OCI-M2 (cell line): ENCODE measurements around the gene LEPROT.
"Not testable (repeated sequence)": the region's sequence is repeated elsewhere in the genome, so short reads cannot be mapped to it uniquely, and the experiment has no call there.

Source experiments
- DNase-seq: peaks from one replicate; lab custom pipeline; 2025; ENCODE audit not compliant: unreplicated experiment; lab: John Stamatoyannopoulos, UW

Gene LEPROT

DNA sequence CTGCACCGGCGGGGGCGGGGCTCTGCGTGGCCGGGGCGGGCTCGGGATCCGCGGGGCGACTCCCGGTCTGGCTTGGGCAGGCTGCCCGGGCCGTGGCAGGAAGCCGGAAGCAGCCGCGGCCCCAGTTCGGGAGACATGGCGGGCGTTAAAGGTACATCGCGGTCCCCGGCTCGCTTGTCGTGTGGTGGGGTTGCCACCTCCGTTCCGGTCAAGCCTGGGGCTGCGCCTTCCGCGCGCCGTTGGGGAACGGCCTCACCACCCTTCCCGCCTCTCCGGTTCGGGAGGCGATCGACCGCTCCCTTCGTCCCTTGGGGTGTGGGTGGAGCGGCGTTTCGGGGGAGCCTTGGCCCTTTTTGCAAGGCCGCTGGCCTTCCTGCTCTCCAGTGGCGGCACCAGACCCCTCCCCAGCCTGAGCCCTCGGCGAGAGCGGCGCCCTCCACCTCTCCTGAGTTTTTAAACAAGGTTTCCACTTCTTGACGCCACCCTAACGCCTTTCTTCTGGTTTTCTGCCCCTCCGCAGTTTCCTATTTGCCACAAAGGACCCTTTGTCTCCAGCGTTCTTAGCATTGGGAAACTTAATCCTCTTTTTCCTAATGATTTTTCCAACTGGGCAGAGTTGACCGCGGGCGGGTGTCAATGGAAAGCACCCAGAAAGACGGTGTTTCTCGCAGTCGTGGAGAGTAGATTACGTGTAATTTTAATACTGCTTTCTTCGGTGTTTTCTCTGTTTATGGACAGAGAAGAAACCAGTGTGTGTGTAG, at the start of gene LEPROT, which contains the start of gene LEPR:
LEPROT (plus strand) TSS at position 79 of the 761 bp plus-strand sequence; CDS start at position 136, 57 bp downstream.
LEPR (plus strand) TSS at position 79 of the 761 bp plus-strand sequence. CDS start 144,898 bp downstream, outside the sequence.
- no peak for DNase-seq

GRCh38 chr1:65371544-65371943, 48.9 kb upstream of the LEPROT start:
- DNase-seq: no peak

DNA sequence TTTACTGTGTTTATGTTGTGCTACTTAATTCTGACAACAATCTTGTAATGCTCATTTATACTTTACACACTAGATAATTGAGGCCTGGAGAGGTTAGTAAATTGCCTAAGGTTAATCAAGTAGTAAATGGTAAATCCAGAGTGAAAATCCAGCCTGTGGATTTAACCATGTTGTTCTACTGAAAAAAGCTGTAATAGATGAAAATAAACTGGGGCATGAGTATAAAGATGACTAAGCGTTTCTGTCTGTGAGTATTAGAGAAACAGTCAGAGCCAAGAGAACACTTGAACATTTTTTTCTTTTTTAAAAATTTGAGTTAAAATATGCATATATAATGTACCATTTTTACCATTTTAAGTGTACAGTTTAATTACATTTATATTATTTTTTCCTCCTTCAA, 47.9 kb upstream of the LEPROT start:
- no peak for DNase-seq

DNA sequence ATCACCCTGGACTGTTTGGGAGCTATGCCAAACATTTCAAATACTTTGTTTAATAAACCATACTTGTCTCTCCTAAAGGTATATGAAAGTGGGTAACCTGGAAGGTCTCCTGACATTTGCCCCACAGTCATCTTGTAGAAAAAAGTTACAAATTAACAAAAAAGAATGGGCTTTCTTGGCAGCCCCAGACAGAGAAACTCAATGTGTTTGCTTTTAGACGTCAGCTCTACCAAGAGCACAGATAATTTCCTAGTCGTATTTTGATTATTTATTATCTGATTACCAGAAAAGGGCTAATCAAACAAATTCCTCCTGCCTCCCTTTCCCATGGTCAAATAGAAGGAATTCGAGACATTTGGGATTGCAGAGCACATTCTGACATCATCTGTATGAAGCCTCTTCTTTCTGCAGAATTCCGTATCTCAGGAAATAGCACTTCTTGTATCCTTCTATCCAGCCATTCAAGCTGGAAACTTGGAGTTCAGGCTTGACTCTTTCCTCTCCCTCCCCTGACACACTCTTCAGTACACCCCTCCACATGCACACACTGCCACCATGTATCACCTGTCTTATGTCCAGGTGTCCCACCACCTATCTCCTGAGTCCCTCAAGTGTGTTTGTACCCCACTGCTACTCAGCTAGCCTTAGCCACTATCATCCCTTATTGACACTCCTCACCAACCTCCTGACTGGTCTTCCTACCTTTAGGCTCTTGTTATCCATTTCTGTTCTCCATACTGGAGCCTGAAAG, 42.8 kb upstream of the LEPROT start:
- DNase-seq: no peak

- no peak for DNase-seq
These were observed 42.1 kb upstream of the LEPROT start for GRCh38 chr1:65378247-65378946.

- not testable (repeated sequence) for DNase-seq
These were observed 36.0 kb upstream of the LEPROT start for GRCh38 chr1:65384426-65384825.

- DNase-seq: no peak
These were observed 34.0 kb upstream of the LEPROT start for GRCh38 chr1:65386439-65386838.

- DNase-seq: no peak
These were observed 32.6 kb upstream of the LEPROT start for GRCh38 chr1:65387821-65388220.

- no peak for DNase-seq
These were observed 31.4 kb upstream of the LEPROT start for GRCh38 chr1:65388908-65389695.

GRCh38 chr1:65392497-65392896, 28.0 kb upstream of the LEPROT start:
- no peak for DNase-seq

- no peak for DNase-seq
These were observed 27.1 kb upstream of the LEPROT start for GRCh38 chr1:65393347-65393746.

DNA sequence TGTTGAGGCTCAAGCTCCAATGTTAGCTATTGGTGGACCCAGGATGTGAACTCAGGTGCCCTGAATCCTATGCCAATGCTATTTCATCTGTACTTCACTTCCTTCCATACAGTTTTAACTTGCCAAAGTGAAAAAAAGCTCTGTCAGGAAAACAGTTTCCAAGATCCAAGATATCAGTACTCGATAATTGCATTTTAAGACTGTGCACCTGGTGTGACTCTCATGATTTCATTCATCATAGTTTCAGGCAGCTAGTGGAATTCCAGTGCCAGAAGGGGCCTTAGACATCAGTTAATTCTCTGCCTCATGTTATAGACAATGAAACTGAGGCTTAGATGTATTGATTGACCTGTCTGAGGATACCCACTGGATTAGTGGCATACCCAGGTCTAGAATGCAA, 26.5 kb upstream of the LEPROT start:
- no peak for DNase-seq

DNA sequence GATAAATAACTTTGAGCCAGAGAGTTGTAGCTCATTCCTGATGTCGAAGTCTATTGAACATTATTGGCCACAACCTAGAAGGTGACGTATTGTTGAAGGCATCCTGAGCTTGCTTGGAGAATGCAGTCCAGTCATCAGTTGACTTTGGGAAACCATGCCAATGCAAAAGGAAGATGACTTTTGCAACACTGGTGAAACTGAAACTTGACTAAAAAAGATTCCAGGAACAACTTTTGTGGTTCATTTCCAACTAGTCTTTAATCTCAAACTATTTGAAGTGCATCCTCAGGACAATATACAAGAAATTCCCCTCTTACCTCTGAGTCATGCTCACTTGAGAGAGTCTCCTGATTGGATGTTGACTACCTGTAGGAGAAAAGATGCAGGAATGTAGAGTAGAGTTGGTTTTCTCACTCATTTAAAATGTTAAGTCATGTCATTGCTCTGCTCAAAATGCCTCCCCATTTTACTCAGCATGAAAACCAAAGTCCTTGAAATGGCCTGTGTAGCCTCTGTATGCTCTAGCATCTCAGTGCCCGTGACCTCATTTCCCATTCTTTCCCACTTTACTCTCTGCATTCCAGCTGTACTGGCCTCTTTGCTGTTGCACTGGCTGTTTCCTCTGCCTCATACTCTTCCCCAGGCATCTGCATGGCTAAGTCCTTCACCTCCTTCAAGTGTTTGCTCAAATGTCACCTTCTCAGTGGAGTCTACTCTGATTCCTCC, 24.4 kb upstream of the LEPROT start:
- no peak for DNase-seq

- DNase-seq: no peak
These were observed 22.4 kb upstream of the LEPROT start for GRCh38 chr1:65398083-65398482.

GRCh38 chr1:65399003-65399402, 21.5 kb upstream of the LEPROT start:
- no peak for DNase-seq

DNA sequence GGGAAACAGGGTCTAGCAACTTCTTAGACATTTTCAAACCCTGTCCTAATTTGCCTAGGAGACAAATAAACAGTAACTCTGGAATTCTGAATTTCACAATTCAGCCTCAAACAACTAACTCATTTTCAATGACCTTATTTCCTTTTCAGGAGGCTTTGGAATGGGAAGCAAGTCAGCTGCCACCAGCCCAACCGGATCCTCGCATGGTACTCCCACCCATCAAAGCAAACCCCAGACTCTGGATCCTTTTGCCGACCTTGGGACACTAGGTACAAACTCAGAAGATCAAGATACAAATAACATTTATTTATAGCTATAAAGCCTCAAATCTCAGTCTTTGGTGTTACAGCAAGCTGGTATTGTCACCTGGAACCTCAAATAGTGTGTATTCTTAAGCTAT, 18.9 kb upstream of the LEPROT start:
- DNase-seq: no peak

DNA sequence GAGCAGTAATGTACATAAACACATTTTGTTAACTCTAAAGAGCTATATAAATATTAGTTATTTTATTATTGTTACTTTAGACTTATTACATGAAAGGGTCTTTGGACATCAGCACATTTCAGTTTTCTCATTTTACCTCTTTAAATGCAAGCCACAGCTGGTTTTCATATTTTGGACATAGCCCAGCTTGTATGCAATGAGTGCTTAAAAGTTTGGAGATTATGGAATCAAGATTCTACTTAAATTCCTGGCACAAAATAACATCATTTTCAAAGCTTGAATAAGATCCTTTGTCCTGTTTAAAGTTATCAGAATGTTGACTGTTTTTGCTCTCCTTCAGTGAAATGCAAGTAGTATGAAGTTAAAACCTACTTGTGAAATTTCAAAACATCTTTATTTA, 15.5 kb upstream of the LEPROT start:
- DNase-seq: no peak

GRCh38 chr1:65407877-65408276, 12.6 kb upstream of the LEPROT start:
- DNase-seq: no peak

DNA sequence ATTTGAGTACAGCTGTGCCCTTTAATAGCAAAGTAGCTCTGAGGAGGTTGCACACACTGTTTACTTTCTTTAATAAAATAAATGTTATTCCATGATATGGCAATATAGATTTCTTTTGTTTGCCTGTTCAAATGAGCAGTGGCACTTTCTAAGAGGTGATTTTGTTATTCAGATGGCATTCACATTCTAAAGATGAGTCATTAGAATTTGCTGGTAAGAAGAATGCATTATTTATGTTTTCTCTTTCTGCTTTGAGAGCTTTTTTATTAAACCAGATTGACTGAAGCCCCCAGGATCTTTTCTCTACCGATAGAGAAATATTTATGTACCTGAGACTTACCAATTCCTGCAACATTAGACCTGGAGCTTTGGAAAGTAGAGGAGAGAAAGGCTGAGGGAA, 11.2 kb upstream of the LEPROT start:
- no peak for DNase-seq

DNA sequence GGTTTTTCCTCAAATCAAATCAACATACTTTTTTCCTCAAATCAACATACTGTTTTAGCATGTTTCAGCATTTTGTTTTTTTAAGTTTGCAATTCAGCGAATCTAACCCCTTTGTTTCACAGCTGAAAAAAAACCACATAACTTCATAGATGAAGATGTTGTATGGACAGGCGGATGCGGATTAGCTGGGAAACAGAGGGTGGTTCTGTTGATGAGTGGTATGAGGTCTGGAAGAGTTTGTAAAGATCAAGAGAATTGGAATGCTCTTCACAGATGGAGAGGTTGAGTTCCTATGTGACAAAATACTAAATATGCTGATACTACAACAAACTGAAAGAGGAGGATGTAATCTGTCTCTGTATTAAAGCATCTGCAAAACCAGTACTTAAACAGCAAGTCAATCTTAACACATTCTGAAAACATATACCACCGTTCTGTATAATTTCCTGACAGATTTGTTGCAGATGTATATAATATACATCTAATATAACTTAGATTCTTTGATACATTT, 10.6 kb upstream of the LEPROT start:
- DNase-seq: no peak
